ENCODE measurements around the gene BROX.
A peak's percentile ranks its signal among the peaks of the same experiment; 100 is the strongest.

The BROX gene

GRCh38 chr1:222709700-222710153 lies 2.6 kb upstream of the BROX start:
- H3K23ac ChIP-seq (ENCODE audit: low read length in 2 of 2), result no peak overlapping the region
- H3K27me3 ChIP-seq (ENCODE audit: control insufficient read depth in 1 of 2, insufficient read depth in 1 of 2, low read length in 2 of 2), result no peaks in the 10 kb centered on the region
- H3K4me2 ChIP-seq (ENCODE audit: low read length, poor library complexity, severe bottlenecking), result no peak overlapping the region
- H4K8ac ChIP-seq (ENCODE audit: low read length), result no peak overlapping the region
- no peak overlapping the region for H2BK120ac ChIP-seq (ENCODE audit: low read depth, low read length)
- WGBS, result 91% methylated on average over 5 of the region's 5 CpGs
- no peak overlapping the region for H4K91ac ChIP-seq (ENCODE audit: low read length)
- H3K4ac ChIP-seq (ENCODE audit: low read depth in 1 of 2, low read length in 2 of 2), result no peak overlapping the region
- no peak overlapping the region for H2AFZ ChIP-seq (ENCODE audit: low read depth, low read length)
- peaks cover 4% of the 10 kb centered on the region for H3K79me1 ChIP-seq (replicated peaks; ENCODE audit: low read length, poor library complexity, severe bottlenecking)
- no peak overlapping the region for H2BK5ac ChIP-seq (ENCODE audit: low read depth, low read length, poor library complexity, severe bottlenecking)
- H3K9me3 ChIP-seq (ENCODE audit: control insufficient read depth, low read length), result no peaks in the 10 kb centered on the region
- H2BK12ac ChIP-seq (ENCODE audit: low read length in 2 of 2), result no peak overlapping the region
- no peak overlapping the region for H3K18ac ChIP-seq (ENCODE audit: low read depth in 1 of 2, low read length in 2 of 2)
- no peak overlapping the region for H2BK15ac ChIP-seq (ENCODE audit: low read depth, poor library complexity, severe bottlenecking)
- H3K9ac ChIP-seq (ENCODE audit: low read length), result peak overlapping the region; percentile 99
- no peak for DNase-seq
- H3K36me3 ChIP-seq (ENCODE audit: control insufficient read depth in 1 of 2, insufficient read depth in 2 of 2, low read depth in 1 of 2, low read length in 2 of 2), result peaks cover 3 to 24% of the 10 kb centered on the region in 2 experiments
- H3K27ac ChIP-seq (ENCODE audit: low read length, poor library complexity, severe bottlenecking), result no peak overlapping the region
- H2AK5ac ChIP-seq (ENCODE audit: low read length, severe bottlenecking), result no peak overlapping the region
- H3K4me1 ChIP-seq (ENCODE audit: control insufficient read depth, insufficient read depth, low read depth, low read length), result peaks cover 2% of the 10 kb centered on the region
- peak overlapping the region in 1 of 2 experiments; percentile 98 for H3K4me3 ChIP-seq (ENCODE audit: insufficient read depth in 1 of 2, low read depth in 1 of 2, low read length in 2 of 2)
- no peak overlapping the region for H3K14ac ChIP-seq (ENCODE audit: low read length in 2 of 2)

- peak overlapping the region in 1 of 2 experiments; percentile 21 for H2BK12ac ChIP-seq (ENCODE audit: low read length in 2 of 2)
- H3K18ac ChIP-seq (ENCODE audit: low read depth in 1 of 2, low read length in 2 of 2), result peak overlapping the region; percentile 89 to 96
- H3K27ac ChIP-seq (ENCODE audit: low read length, poor library complexity, severe bottlenecking), result peak overlapping the region; percentile 90
- peak overlapping the region in 1 of 2 experiments; percentile 99 for H3K23ac ChIP-seq (ENCODE audit: low read length in 2 of 2)
- H3K4me3 ChIP-seq (ENCODE audit: insufficient read depth in 1 of 2, low read depth in 1 of 2, low read length in 2 of 2), result peak overlapping the region; percentile 81 to 98
- H4K91ac ChIP-seq (ENCODE audit: low read length), result peak overlapping the region; percentile 43
- peaks cover 2% of the 10 kb centered on the region for H3K4me1 ChIP-seq (ENCODE audit: control insufficient read depth, insufficient read depth, low read depth, low read length)
- under 1% methylated on average over 30 of the region's 42 CpGs for WGBS
- peak overlapping the region; percentile 42 for H2AFZ ChIP-seq (ENCODE audit: low read depth, low read length)
- peaks cover 3 to 33% of the 10 kb centered on the region in 2 experiments for H3K36me3 ChIP-seq (ENCODE audit: control insufficient read depth in 1 of 2, insufficient read depth in 2 of 2, low read depth in 1 of 2, low read length in 2 of 2)
- H3K9me3 ChIP-seq (ENCODE audit: control insufficient read depth, low read length), result no peaks in the 10 kb centered on the region
- H3K79me1 ChIP-seq (replicated peaks; ENCODE audit: low read length, poor library complexity, severe bottlenecking), result peaks cover 5% of the 10 kb centered on the region
- peak; percentile 75 for DNase-seq
- H2BK15ac ChIP-seq (ENCODE audit: low read depth, poor library complexity, severe bottlenecking), result peak overlapping the region; percentile 83
- H2AK5ac ChIP-seq (ENCODE audit: low read length, severe bottlenecking), result peak overlapping the region; percentile 7
- H3K4me2 ChIP-seq (ENCODE audit: low read length, poor library complexity, severe bottlenecking), result peak overlapping the region; percentile 80
- H3K14ac ChIP-seq (ENCODE audit: low read length in 2 of 2), result peak overlapping the region in 1 of 2 experiments; percentile 72
- H2BK120ac ChIP-seq (ENCODE audit: low read depth, low read length), result peak overlapping the region; percentile 15
- H3K9ac ChIP-seq (ENCODE audit: low read length), result peak overlapping the region; percentile 99
- peak overlapping the region; percentile 82 for H4K8ac ChIP-seq (ENCODE audit: low read length)
- peak overlapping the region; percentile 88 to 90 for H3K4ac ChIP-seq (ENCODE audit: low read depth in 1 of 2, low read length in 2 of 2)
- H2BK5ac ChIP-seq (ENCODE audit: low read depth, low read length, poor library complexity, severe bottlenecking), result no peak overlapping the region
- H3K27me3 ChIP-seq (ENCODE audit: control insufficient read depth in 1 of 2, insufficient read depth in 1 of 2, low read length in 2 of 2), result no peaks in the 10 kb centered on the region
Observed at GRCh38 chr1:222711319-222712252, 778 bp upstream of the BROX start.

GRCh38 chr1:222713091-222713961 lies 962 bp downstream of the BROX start:
- H3K18ac ChIP-seq (ENCODE audit: low read depth in 1 of 2, low read length in 2 of 2), result peak overlapping the region; percentile 71 to 94
- H4K91ac ChIP-seq (ENCODE audit: low read length), result no peak overlapping the region
- peak overlapping the region; percentile 41 for H4K8ac ChIP-seq (ENCODE audit: low read length)
- peak overlapping the region; percentile 36 for H2BK5ac ChIP-seq (ENCODE audit: low read depth, low read length, poor library complexity, severe bottlenecking)
- peak overlapping the region; percentile 64 for H3K4me2 ChIP-seq (ENCODE audit: low read length, poor library complexity, severe bottlenecking)
- peaks cover 2% of the 10 kb centered on the region for H3K4me1 ChIP-seq (ENCODE audit: control insufficient read depth, insufficient read depth, low read depth, low read length)
- peak overlapping the region; percentile 97 for H3K27ac ChIP-seq (ENCODE audit: low read length, poor library complexity, severe bottlenecking)
- H2AK5ac ChIP-seq (ENCODE audit: low read length, severe bottlenecking), result peak overlapping the region; percentile 57
- WGBS, result under 1% methylated on average over 34 of the region's 39 CpGs
- H3K23ac ChIP-seq (ENCODE audit: low read length in 2 of 2), result no peak overlapping the region
- peak; percentile 96 for DNase-seq
- no peak overlapping the region for H2BK15ac ChIP-seq (ENCODE audit: low read depth, poor library complexity, severe bottlenecking)
- peak overlapping the region; percentile 99 for H3K9ac ChIP-seq (ENCODE audit: low read length)
- H2AFZ ChIP-seq (ENCODE audit: low read depth, low read length), result peak overlapping the region; percentile 81
- peaks cover 5% of the 10 kb centered on the region for H3K79me1 ChIP-seq (replicated peaks; ENCODE audit: low read length, poor library complexity, severe bottlenecking)
- peak overlapping the region in 1 of 2 experiments; percentile 52 for H2BK12ac ChIP-seq (ENCODE audit: low read length in 2 of 2)
- no peaks in the 10 kb centered on the region for H3K9me3 ChIP-seq (ENCODE audit: control insufficient read depth, low read length)
- H3K27me3 ChIP-seq (ENCODE audit: control insufficient read depth in 1 of 2, insufficient read depth in 1 of 2, low read length in 2 of 2), result no peaks in the 10 kb centered on the region
- H3K36me3 ChIP-seq (ENCODE audit: control insufficient read depth in 1 of 2, insufficient read depth in 2 of 2, low read depth in 1 of 2, low read length in 2 of 2), result peaks cover 2 to 46% of the 10 kb centered on the region in 2 experiments
- H2BK120ac ChIP-seq (ENCODE audit: low read depth, low read length), result no peak overlapping the region
- peak overlapping the region; percentile 61 to 88 for H3K4ac ChIP-seq (ENCODE audit: low read depth in 1 of 2, low read length in 2 of 2)
- H3K14ac ChIP-seq (ENCODE audit: low read length in 2 of 2), result peak overlapping the region in 1 of 2 experiments; percentile 48
- H3K4me3 ChIP-seq (ENCODE audit: insufficient read depth in 1 of 2, low read depth in 1 of 2, low read length in 2 of 2), result peak overlapping the region; percentile 75 to 92

Measured in mesenchymal stem cell (in vitro differentiated cells and primary cell).